GM23248 (cell line): ENCODE data around the gene NEDD9. TPM values are rescaled to one million over a fixed set of nuclear protein-coding genes. Genes with fewer than 3 reads are reported as not detected.

ENCODE experiments used
- DNase-seq: peaks from one replicate; pipeline ENCODE4 v3.0.0-alpha.2; 2015
- H2AFZ ChIP-seq: fragments of 200-600 bp; sonication (generic); 2 replicates; pipeline ENCODE4 v1.6.1; 2016; ENCODE audit warnings: antibody characterized with exemption
- H3F3A ChIP-seq: fragments of 200-600 bp; sonication (generic); 2 replicates; pipeline ENCODE4 v1.6.1; 2016; ENCODE audit warnings: mild to moderate bottlenecking, antibody characterized with exemption, mixed run types; ENCODE audit not compliant: insufficient read depth
- H3K27ac ChIP-seq: fragments of 200-600 bp; sonication (generic); 2 replicates; pipeline ENCODE4 v1.5.1; 2016; ENCODE audit warnings: mild to moderate bottlenecking
- H3K27me3 ChIP-seq: fragments of 200-600 bp; sonication (generic); replicated peaks from 2 replicates; pipeline ENCODE4 v1.6.1; 2016; ENCODE audit warnings: mild to moderate bottlenecking; ENCODE audit not compliant: insufficient read depth
- H3K36me3 ChIP-seq: fragments of 200-600 bp; sonication (generic); 2 replicates; pipeline ENCODE4 v1.6.1; 2016; ENCODE audit warnings: low read depth, mild to moderate bottlenecking
- H3K4me1 ChIP-seq: fragments of 200-600 bp; sonication (generic); 2 replicates; pipeline ENCODE4 v1.6.1; 2016; ENCODE audit warnings: mild to moderate bottlenecking; ENCODE audit not compliant: insufficient read depth
- H3K4me2 ChIP-seq: fragments of 200-600 bp; sonication (generic); one replicate; pipeline ENCODE4 v1.6.1; 2016; ENCODE audit warnings: mild to moderate bottlenecking; ENCODE audit not compliant: unreplicated experiment
- H3K4me3 ChIP-seq: fragments of 200-600 bp; sonication (generic); 2 replicates; pipeline ENCODE4 v1.5.1; 2016; ENCODE audit warnings: mild to moderate bottlenecking
- H3K79me2 ChIP-seq: fragments of 200-600 bp; sonication (generic); 2 replicates; pipeline ENCODE4 v1.6.1; 2016; ENCODE audit warnings: mild to moderate bottlenecking; ENCODE audit not compliant: insufficient read depth
- H3K9ac ChIP-seq: fragments of 200-600 bp; sonication (generic); 2 replicates; pipeline ENCODE4 v1.6.1; 2016; ENCODE audit warnings: mild to moderate bottlenecking
- H3K9me2 ChIP-seq: fragments of 200-600 bp; sonication (generic); 2 replicates; pipeline ENCODE4 v1.6.1; 2016; ENCODE audit warnings: mixed run types, mild to moderate bottlenecking, moderate library complexity; ENCODE audit not compliant: insufficient read depth
- H3K9me3 ChIP-seq: fragments of 200-600 bp; sonication (generic); one replicate; pipeline ENCODE4 v1.6.1; 2017; ENCODE audit warnings: low read depth
- H4K20me1 ChIP-seq: fragments of 200-600 bp; sonication (generic); 2 replicates; pipeline ENCODE4 v1.6.0; 2016; ENCODE audit not compliant: insufficient read depth
- EZH2 ChIP-seq: fragments of 200-600 bp; sonication (generic); IDR thresholded peaks from 2 replicates; pipeline ENCODE4 v1.6.1; 2018; ENCODE audit warnings: antibody characterized with exemption, mild to moderate bottlenecking; ENCODE audit not compliant: insufficient read depth, poor library complexity, severe bottlenecking
- EZH2phosphoT487 ChIP-seq: fragments of 200-600 bp; sonication (generic); IDR thresholded peaks from 2 replicates; pipeline ENCODE4 v1.6.1; 2018; ENCODE audit warnings: antibody characterized with exemption, moderate library complexity, mild to moderate bottlenecking, low read depth; ENCODE audit not compliant: insufficient read depth
- WGBS, 2 experiments: methylation state at CpG; one replicate each; pipeline ENCODE4 v1.1.6; 2015 to 2017; ENCODE audit warnings: low lambda C conversion rate in 2 of 2, low coverage in 1 of 2; ENCODE audit errors: missing lambda C conversion rate in 2 of 2; 5-methylcytosine and 5-hydroxymethylcytosine counted together
- in situ Hi-C: fragments of 300-500 bp; cut with MboI; formaldehyde crosslinking; loops from 2 replicates; pipeline ENCODE4 v1.15.0; 2020
- polyA plus RNA-seq: library from polyadenylated mRNA; unstranded; fragments of >200 nt; fragmentation: Nextera tagmentation; extraction: Ambion mirVana; gene quantifications from 2 replicates; pipeline ENCODE4 v1.2.1, GENCODE V29; 2016
- total RNA-seq: library from RNA; depleted of rRNA; stranded (reverse); fragments of >200 nt; shearing (Covaris generic); gene quantifications from 2 replicates; pipeline ENCODE4 v1.2.3, GENCODE V29; 2014

NEDD9 gene
- total and polyA plus RNA-seq, 2 experiments from 2014 or later = 3.0 to 4.2 TPM

- 92 to 94% methylated on average over 5 of the region's 5 CpGs for WGBS, 2 experiments
Observed at GRCh38 chr6:11198663-11199603, 33.5 kb downstream of the NEDD9 start.

DNA sequence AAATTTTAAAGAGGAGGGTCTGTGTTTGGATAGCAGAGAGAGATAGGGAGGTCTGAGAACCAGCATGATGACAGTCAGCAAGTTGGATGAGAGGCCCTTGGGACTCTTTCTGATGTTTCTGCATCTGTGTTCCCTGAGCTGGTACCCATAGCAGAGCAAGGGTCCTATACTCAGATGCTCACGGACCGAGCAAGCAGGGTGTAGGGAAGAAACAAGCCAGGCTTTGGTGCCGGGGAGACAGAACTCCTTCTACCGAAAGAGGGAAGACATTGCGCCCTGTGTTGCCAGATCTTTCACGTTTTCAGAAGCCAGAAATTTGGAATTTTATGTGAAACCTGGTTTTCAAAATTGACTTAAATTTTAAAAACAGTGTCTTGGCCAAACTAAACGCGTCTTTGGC lies 34.6 kb downstream of the NEDD9 start:
- H3K79me2 ChIP-seq = no peaks in the 10 kb centered on the region
- H2AFZ ChIP-seq = no peak overlapping the region
- TF ChIP-seq EZH2phosphoT487 = no peak
- no peak for TF ChIP-seq EZH2
- no peaks in the 10 kb centered on the region for H3K9me3 ChIP-seq
- no peak overlapping the region for H3K9ac ChIP-seq
- H3K9me2 ChIP-seq = no peaks in the 10 kb centered on the region
- no peak for DNase-seq
- H3K4me3 ChIP-seq = no peak overlapping the region
- no peaks in the 10 kb centered on the region for H3K27me3 ChIP-seq
- 94 to 96% methylated on average over 8 of the region's 8 CpGs for WGBS, 2 experiments
- peaks cover 16% of the 10 kb centered on the region for H3F3A ChIP-seq
- in situ Hi-C loops = no loop called here
- H3K36me3 ChIP-seq = no peaks in the 10 kb centered on the region
- peak overlapping the region; percentile 39 for H3K27ac ChIP-seq
- no peaks in the 10 kb centered on the region for H4K20me1 ChIP-seq
- H3K4me2 ChIP-seq = peak overlapping the region; percentile 55
- peaks cover 39% of the 10 kb centered on the region for H3K4me1 ChIP-seq

More at GRCh38 chr6:11198663-11199603, 33.5 kb downstream of the NEDD9 start:
- Histone ChIP-seq H2AFZ (no peak overlapping the region), H3K9me3 (no peaks in the 10 kb centered on the region), H3K4me2 (no peak overlapping the region), H3K9me2 (no peaks in the 10 kb centered on the region), H3F3A (peaks cover 16% of the 10 kb centered on the region), H3K36me3 (no peaks in the 10 kb centered on the region), H3K27ac (no peak overlapping the region), H3K9ac (no peak overlapping the region), H3K4me1 (peaks cover 39% of the 10 kb centered on the region), H3K79me2 (no peaks in the 10 kb centered on the region), H3K27me3 (no peaks in the 10 kb centered on the region), H4K20me1 (no peaks in the 10 kb centered on the region), H3K4me3 (no peak overlapping the region)
- TF ChIP-seq EZH2phosphoT487 (no peak), EZH2 (no peak)
- in situ Hi-C loops = no loop called here
- DNase-seq = no peak

GRCh38 chr6:11197175-11197536 lies 35.3 kb downstream of the NEDD9 start:
- H3K79me2 ChIP-seq = no peaks in the 10 kb centered on the region
- TF ChIP-seq EZH2 (no peak), EZH2phosphoT487 (no peak)
- H3K27me3 ChIP-seq = no peaks in the 10 kb centered on the region
- no peak overlapping the region for H3K9ac ChIP-seq
- peak overlapping the region; percentile 39 for H3K27ac ChIP-seq
- H4K20me1 ChIP-seq = no peaks in the 10 kb centered on the region
- in situ Hi-C loops = no loop called here
- no peaks in the 10 kb centered on the region for H3K36me3 ChIP-seq
- no peak overlapping the region for H3K4me3 ChIP-seq
- peak overlapping the region; percentile 55 for H3K4me2 ChIP-seq
- H2AFZ ChIP-seq = 0 out of 2 replicates have a peak overlapping the region, but pooled peaks have one; percentile 9
- H3F3A ChIP-seq = peaks cover 16% of the 10 kb centered on the region
- no peaks in the 10 kb centered on the region for H3K9me3 ChIP-seq
- 41 to 61% methylated on average over 3 of the region's 3 CpGs for WGBS, 2 experiments
- H3K9me2 ChIP-seq = no peaks in the 10 kb centered on the region
- peak; percentile 59 for DNase-seq
- H3K4me1 ChIP-seq = peaks cover 39% of the 10 kb centered on the region

GRCh38 chr6:11196511-11197174 lies 35.8 kb downstream of the NEDD9 start:
- WGBS, 2 experiments = 77% methylated on average over 15 of the region's 15 CpGs
- Histone ChIP-seq H3K79me2 (no peaks in the 10 kb centered on the region), H2AFZ (0 out of 2 replicates have a peak overlapping the region, but pooled peaks have one; percentile 9), H3F3A (peaks cover 16% of the 10 kb centered on the region), H3K9me2 (no peaks in the 10 kb centered on the region), H3K36me3 (no peaks in the 10 kb centered on the region), H3K9ac (no peak overlapping the region), H3K4me1 (peaks cover 39% of the 10 kb centered on the region), H3K27me3 (no peaks in the 10 kb centered on the region), H3K9me3 (no peaks in the 10 kb centered on the region), H4K20me1 (no peaks in the 10 kb centered on the region), H3K27ac (no peak overlapping the region; the same call in 1 of the 2 replicates), H3K4me3 (no peak overlapping the region), H3K4me2 (peak overlapping the region; percentile 55)
- in situ Hi-C loops = no loop called here
- TF ChIP-seq EZH2phosphoT487 = no peak
- no peak for DNase-seq
